Hematopoietic multipotent progenitor cell treated with erythropoietin and hydrocortisone succinate and interleukin-3 and kit ligand, for 4 days (in vitro differentiated cells): ENCODE data around the gene TMIGD3.
A peak's percentile ranks its signal among the peaks of the same experiment; 100 is the strongest.

Experiments
- DNase-seq: peaks from one replicate; pipeline ENCODE4 v3.0.0-alpha.2; 2015

The TMIGD3 gene

DNA sequence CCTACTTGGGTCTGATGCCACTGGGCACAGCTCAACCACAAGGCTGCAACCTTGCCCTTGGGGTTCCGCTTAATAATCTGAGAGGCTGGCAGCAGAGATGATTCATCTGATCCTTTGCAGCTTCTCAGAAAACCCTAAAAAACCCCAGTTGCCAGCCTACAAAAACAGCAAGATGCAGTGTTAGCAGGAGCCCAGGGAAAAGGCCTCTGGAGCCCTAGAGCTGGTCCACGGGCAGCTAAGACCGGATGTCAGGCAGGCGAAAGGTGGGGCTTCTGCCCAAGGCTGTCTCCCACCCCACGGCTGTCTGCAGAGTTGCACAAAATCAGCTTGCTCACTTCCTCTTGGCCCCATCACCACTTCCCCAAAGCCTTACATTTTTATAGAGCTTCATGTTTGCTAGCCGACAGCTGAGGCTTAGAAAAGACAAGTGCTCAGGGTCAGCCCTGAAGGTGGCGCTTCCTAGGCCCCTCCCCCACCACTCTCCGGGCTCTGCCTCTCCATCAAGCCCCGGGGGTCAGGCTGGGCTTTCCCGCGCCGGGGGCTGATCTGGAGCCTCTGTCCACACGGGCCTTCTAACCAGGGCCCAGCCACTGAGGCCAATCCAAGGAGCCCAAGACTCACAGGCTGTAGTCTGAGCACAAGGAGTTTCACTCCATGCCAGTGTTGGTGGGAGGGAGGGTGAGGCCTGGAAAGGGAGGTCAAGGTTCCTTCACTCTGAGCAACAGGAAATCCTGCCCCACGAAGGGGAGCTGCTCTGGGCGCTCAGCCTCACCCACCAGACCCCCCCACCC is 4.2 kb upstream of the TMIGD3 start:
- DNase-seq = peak; percentile 95

DNA sequence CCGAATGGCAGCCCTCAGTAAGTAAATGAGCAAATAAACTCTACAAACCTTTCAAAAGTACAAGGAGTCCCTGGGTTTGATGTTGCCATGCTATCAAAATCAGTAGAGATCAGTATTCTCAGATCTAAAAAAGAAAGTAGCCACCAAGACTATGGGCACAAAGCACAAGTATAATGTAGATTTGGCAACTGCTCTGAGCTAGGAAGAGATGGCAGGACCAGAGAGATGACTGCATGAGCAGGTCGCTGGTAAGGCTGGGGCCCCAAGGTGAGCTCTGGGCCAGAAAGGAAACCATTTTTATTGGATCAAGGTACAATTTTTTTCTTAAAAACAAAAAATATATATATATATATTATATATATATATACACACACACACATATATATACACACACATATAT is 3.1 kb upstream of the TMIGD3 start:
- DNase-seq = no peak

DNA sequence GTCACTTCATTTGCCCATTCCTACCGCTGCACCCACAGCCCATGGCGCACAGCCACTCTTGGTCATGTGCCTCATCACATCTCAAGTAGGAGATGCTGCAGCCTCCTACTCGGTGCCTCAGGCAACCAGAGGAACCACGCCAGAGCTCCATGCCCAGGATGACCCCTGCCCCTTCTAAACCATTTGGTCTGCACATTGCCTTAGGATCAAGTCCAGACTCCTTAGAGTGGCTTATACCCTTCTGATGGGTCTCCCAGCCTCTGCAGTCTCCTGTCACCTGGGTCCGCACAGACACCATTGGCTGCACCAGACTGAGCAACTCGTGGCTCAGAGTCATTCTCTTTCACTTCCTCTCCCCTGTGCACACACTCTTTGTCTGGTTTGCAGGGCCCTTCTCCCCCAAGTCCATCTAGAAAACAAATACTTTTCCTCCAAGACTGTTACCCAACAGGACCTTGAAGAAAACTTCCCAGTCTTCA is 2.2 kb upstream of the TMIGD3 start:
- DNase-seq = no peak

DNA sequence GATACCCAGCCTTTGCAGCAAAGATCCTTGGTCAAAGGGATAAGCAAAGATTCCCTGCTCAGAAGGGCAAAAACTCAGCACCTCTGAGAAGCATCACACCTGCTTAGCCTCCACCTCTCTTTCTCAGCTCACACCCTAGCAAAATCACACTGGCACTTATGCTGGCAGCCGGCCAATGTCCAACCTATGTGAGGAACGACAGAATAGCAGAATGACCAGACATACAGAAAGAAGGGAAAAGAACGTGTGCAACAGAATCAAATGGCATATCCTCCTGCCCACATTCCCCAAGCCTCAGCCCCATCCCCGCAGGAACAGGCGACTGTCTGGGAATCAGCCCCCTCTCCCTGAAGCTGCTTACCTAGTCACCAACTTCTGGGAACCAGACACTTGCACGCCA is 664 bp upstream of the TMIGD3 start:
- no peak for DNase-seq

DNA sequence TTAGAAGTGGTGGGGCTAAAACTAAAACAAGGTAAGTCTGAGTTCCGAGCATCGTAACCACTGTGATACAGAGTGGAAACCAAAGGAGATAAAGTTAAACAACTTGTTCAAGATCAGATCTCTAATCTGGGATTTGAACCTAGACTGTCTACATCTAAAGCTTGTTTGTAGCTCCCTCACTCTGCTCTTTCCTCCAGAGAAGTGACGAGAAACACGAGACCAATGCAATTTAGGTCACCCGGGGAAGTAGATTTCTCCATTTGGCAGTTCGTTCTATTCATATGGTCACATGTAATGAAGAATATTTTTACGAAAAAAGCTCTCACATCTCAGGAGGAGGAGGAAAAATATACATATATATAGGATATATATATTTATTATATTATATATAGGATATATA is 1.8 kb downstream of the TMIGD3 start:
- no peak for DNase-seq

DNA sequence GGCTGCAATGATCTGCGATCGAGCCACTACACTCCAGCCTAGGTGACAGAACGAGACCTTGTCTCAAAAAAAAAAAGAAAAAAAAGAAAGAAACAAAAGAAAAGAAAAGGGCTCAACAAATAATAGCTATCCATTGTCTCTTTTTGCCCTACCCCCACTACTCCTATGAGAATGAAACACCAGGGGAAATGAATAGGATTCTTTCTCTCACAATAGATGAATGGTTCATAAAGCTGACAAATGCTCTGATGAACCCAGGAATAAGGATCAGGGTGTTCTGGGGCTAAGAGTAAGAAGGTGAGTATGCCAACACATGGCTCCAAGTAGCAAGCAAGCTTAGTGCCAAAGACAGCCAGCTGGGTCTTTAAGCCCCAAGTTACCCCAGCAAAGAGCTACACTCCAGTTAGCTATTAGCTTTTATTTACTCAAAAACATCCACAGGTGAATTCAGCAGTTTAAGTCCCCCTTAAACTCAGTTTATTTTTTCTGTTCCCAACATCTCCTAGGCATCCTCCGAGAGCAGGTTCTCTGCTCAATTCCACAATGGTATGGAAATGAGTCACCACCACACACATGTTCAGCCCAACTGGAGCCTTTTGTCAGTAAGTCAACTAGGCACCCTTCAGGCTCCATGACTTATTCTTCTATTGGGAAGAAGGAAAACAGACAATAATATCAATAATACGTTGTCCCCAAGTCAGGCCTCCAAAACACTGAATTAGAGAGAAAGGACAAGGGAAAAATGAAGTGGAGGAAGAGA is 4.2 kb downstream of the TMIGD3 start:
- DNase-seq = no peak

DNA sequence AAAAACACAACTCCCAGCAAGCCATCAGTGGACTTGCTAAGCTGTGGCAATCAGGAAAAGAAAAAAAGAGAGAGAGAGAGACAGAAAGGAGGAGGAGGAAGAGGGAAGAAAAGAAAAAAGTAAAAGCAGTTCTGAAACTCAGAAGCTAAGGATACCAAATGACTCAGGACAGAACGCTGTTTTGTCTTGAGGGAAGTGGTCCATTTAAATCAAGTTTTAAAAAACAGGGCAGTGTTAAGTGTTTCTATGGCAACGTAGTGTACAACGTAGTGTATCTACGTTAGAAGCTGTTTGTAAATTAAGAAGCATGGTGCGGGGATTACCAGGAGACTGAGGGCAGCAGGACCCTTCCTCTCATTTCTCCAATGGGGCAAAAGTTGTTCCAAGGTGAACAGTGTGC is 5.8 kb downstream of the TMIGD3 start:
- no peak for DNase-seq

DNA sequence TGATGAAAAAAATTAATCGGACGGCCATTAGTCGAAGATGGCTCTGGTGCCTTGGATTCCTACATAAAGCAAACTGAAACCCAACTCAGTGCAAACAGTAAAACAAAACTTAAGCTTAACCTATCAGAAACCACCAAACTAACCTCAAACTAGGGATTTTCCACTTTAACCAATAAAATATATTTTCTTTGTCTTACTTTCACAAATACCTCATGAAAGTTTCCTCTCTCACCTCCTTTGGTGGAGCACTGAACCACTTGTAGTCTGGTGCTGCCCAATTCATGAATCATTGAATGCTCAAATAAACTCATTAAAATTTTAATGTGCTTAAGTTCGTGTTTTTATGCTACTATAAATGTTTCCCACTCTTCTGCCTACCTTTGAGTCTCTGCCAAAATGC is 7.0 kb downstream of the TMIGD3 start:
- DNase-seq = no peak

DNA sequence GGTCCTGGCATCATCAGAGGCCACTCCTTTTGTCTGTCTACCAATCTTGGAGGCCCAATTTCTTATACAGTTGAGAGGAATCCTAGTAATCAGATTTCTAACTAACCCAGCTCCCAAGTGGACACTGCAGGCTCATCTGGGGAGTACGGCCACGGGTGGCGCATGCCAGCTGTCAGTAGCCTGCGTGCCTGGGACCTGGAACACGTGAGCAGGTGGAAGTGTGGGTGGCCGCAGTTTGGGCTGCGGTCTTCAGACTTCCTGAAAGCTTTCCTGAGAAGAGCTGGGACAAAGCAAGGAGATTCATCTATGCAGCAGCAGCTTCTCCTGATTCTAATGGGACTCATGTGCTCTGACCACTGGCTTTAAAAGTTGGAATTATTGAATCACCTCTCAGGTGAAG is 12.4 kb downstream of the TMIGD3 start:
- DNase-seq = no peak

DNA sequence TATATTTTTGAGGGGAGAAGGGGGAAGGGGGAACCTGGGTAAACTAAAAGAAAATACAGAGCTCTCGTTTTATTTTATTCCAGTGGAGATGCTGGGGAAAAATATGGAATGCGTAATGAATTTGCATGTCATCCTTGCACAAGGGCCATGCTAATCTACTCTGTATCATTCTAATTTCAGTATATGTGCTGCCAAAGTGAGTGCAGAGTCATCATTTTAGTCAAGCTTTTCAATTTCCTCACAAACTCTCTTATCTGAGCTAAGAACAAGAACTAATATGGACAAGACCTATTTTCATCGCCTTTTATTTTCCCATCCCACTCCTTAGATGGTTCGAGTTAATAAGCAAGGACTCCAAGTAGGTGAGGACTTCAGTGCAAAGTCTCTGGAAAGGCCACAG is 13.2 kb downstream of the TMIGD3 start:
- no peak for DNase-seq

DNA sequence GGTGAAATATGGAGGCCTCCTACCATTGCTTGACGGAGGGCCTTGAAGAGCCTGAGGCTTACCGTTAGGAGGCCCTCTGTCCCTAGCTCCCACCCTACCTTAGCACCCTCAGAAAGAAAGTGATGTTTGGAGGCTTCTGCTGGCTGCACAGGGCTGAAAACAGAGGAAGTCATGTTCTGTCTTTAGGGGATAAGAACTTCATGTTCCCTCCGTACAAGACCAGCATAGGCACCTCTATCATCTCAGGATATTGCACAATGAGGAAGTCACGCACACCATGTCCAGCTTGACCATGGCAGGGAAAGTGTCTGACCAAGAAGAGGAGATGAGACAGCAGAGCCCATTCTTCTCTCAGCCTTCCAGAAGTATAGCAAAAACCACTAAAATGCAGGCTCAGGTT is 13.8 kb downstream of the TMIGD3 start:
- DNase-seq = peak; percentile 66

DNA sequence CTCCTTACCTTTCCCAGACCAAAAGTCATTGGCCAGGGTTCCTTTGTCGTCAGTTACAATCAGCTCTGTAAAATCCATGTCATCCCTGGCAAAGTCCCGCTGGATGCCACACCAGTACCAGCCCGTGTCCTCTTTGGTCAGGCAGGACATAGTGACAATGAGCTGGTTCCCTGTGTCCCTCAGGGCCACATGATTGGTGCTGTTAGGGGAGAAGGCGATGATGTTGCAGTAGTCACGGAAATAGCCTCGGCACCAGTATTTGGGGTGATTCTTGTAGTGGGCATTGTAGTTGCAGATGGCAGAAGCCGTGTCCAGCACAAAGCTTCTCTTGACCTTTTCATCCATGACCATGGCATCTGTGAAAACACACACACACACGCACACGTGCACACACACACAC is 14.8 kb downstream of the TMIGD3 start:
- DNase-seq = no peak

DNA sequence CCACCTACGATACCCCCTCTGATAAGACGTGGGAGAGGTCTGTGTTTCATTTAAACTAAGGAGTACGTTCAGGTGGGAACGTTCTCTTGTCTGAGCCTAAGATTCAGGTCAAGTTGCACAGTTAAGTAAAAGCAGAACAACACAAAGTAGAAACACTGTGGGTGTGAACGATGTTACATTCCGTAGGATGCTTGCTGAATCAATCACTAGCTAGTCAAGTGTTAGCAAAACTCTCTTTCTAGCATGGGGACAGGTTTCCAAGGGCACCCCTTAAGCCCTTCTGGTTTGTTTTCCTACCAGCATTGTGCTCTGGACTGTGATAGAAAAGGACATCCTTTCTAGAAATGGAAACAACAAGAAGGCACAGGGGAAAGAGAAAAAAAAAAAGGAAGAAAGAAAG is 16.3 kb downstream of the TMIGD3 start:
- DNase-seq = no peak

DNA sequence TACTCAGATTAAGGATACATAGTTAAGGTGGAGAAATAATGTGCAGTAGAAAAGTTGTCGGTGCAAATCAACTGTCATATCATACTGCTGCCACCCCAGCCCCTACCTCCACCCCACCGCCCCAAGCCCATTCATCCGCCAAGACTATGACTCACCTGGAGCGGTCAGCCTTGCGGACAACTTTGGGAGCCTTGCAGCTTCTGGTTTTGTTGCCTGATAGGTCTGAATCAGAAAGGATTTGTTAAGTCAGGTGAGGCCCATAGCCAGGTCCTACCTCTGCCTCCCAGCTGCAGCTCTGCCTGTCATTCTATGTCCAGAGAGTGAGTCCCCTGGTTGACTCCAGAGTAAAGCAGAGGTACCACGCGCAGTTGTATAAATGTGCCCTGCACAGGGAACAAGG is 17.0 kb downstream of the TMIGD3 start:
- no peak for DNase-seq

DNA sequence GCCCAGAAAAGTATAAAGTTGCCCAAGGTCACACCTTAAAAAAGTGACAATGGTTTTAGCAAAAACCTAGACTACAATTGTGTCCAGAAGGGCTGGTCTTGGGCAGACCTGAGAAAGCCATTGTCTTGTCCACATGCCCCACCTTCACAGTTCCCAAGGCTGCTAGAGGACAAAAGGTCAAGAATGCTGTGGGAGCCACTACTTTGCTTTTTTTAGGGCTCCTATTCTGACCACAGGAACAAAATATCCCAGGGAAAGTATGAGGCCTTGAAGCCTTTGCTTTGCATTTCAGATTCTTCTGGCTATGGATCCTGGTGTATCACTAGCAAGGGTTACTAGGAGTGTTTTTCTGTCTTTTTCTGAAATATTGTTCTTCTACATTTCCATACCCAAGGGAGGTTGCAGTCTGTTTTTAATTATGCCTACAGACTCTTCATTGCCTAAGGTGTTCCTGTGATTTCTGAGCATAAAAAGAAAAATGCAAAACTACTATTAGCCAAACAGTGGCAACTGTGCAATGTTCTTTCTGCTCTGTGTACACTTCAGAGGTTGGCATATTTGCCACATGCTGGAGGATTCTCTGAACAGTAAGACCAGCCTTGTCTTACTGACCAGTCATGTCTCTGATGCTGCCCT is 18.9 kb downstream of the TMIGD3 start:
- no peak for DNase-seq

DNA sequence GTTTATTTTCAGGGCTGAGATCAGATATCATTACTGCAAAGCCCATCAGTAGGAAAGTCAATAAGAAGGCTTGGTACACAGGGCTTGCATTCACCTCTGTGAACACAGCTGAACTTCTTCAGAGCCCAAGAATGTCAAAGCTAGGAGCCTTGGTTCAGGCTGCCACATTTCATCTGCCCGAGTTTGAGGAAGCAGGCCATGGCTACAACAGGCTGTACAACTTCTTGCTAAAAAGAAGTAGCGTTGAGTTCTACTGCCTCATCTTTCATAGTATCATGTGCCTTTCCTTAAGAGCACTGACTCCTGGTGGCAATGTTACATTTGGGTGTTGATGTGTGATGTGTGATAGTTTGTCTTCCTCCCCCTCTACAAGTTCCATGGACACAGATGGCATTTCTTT is 19.6 kb downstream of the TMIGD3 start:
- no peak for DNase-seq

DNA sequence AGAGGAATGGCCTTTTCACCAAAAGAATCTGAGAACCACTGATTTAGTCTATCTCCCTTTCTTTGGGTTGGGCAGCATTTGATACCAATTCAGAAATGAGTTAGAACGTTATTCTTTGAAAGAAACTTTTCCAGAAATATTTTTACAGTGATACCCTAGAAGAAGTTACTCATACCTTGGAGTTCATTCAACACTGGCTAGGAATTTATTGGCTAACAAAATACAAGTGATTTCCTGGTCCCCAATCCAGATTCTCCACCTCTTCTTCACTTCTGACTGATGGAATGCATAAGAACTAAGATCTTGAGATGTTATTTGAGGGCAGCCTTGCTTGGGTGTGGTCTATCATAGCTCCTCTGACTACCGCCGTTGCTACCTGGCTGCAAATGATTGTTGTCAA is 20.3 kb downstream of the TMIGD3 start:
- DNase-seq = no peak

DNA sequence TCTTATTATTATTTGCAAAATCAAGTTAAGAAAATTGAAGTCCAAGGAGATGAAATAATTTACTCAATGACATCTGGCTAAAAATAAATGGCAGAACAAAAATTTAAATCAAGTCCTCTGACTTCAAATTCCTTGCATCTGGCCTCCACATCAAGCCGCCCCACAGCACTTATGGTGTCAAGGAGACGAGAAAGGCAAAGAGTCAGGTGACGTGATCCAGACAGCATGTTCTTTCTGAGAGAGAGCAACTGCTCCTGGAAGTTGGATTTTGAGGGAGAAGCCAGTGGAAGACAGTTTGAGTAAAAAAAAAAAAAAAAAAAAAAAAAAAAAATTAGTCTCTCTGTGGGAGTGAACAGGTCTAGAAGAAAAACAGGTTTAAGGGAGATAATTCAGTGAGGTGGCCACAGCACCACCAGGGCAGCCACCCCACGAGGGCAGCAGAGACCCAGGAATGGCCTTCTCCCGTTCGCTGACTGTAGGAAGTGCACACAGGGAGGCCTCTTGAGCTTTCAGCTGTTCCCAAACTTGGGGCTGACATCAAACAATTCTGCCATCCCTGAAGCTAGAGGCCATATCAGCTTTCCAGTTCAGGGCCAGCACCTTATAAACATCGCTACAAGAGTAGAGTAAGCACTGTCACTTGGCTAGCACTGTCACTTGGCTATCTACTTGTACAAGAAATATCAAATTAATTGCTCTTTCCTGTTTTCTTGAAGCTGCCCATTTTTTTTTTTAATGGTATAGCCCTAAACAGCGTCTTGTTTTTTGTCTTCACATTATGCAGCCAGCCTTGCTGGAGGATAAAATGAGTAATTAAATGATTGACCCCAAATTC is 21.8 kb downstream of the TMIGD3 start:
- DNase-seq = peak; percentile 92

DNA sequence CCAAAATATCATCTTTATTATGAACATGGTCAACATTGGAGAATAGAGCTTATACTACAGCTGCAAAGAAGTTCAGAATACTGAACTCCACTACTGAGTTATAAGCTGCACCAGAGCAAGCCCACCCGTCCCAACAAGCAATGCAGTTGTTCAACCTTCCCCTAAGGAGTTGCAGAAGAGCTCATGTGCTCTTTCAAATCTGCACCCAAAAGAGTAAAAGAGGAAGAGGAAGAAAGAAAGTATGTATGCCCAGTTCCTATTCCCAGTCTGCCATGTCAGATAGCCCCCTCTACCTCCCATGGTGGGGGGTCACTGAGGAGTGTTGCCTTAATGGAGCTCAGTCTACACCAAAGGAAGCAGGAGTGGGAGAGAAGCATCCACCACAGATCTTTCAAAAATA is 22.8 kb downstream of the TMIGD3 start:
- DNase-seq = peak; percentile 41

DNA sequence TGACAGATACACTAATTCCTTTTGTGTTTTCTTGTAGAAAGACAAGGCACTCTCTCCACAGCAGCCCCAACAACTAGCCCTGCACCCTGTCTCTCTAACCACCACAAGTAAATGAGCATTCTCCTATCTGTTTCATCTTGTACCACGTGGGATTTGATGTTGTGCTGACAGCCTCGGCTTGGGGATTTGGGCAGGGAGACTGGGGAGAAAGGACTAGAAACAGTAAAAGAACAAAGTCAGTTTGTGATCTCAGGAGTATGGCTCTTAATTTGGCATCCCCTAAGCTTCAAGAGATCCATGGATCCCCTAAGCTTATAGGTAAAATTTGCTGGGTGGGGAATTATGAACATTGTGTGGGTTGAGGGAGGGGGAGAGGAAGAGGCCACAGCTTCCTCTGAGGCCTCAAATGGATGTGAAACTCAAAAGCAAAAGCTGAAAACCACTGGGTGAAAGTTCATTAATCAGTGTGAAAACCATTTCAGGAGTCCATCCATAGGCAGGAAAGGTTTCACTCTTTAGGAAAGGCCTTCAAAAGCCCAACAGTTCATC is 26.6 kb downstream of the TMIGD3 start:
- peak; percentile 74 for DNase-seq

DNA sequence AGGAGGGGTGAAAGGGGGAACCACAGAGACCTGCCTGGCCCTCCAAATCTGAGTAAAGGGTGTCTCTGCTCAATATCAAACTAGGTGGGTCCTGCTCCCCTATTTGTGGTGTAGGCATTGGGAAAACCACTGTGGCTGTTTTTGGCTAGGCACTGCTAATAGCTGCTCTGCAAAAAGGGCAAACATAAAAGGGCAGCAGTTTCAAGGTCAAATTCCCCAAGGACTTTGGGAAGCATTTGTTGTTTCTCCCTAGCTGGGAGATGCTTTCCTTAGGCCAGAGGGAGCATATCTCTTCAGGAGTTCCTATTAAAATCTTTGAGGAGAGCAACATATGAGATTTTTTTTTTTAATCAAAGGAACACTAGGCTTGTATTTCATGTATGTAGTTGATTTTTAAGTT is 27.2 kb downstream of the TMIGD3 start:
- no peak for DNase-seq

DNA sequence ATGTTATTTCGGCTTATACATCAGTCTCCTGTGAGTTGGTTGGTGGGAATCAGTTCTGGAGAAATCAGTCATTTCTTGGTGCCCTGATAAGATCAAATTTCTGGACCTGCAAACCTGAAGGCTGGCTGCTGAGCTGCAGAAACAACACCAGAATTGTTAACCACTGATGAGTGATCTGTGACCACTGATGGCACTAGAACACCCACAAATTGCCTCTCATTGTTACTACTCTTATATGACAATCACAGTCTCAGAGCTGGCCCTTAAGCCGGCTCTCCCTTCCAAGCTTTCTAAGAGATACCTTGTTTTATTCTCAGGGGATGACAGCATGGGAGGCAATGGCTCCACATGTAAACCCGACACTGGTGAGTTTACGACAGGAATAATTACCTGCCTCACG is 27.7 kb downstream of the TMIGD3 start:
- peak; percentile 33 for DNase-seq

DNA sequence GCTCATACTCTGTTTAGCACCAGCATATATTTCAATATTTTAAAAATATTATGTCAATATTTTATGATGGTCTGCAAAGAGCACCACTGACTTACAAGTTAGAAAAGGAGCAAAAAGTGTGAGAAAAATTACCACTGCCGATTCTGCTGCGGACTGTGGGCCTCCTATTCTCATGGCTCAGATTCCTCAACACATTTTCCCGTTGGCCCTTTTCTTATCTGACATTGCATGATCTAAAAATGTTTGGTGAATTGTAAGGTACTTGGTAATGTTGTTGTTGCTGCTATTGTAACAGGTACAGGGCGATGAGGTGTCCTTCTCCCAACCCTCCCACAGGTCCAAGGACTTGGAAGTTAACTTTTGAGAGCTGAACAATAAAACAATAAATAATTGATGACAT is 28.9 kb downstream of the TMIGD3 start:
- peak; percentile 28 for DNase-seq
